ENCODE results near the gene ZC3H6. TPM values are rescaled to one million over a fixed set of nuclear protein-coding genes. Genes with fewer than 3 reads are reported as not detected.
"Not testable (repeated sequence)": the region's sequence is repeated elsewhere in the genome, so short reads cannot be mapped to it uniquely, and the experiment has no call there.

ZC3H6 gene
- total and polyA plus RNA-seq, 2 of the 4 experiments (the other 2 are of a cell fraction) = 0.55 to 2.0 TPM

DNA sequence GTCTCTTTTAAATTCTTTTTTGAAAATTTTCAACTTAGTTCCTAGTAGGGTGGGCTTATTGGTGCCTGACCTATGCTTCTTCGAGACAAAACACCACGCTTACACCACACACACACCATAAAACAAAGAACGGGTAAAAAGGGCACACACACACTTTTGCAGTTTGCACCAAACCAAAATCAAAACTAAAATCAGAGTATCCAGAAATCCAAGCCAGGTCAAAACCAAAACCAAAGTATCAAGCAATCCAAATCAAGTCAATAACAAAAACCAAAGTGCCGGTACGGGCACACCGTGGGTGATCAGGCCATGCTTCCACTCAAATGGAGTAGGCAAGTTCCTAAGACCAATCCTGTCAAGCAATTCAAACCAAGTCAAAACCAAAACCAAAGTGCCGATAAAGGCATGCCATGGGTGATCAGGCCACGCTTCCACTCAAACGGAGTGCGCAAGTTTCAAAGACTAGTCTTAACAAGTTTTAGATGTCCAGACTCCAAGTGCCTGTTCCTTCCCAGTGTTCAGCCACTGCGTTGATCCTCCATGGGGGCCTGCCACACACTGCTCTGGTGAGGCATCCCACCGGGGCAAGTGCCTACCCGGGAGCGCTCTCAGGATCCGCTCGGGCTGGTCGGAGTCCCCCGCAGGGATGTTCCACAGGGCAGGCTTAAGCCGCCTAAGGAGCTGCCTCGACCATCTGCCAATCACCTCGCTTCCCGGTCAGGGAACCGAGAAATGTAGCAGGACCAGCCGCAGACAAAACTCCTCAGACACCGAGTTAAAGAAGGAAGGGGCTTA lies 77.6 kb downstream of the ZC3H6 start:
- H3K23ac ChIP-seq (ENCODE audit: low read depth, low read length); H2BK20ac ChIP-seq (ENCODE audit: low read depth, low read length); H4K5ac ChIP-seq (ENCODE audit: low read depth, low read length); H3K79me1 ChIP-seq (ENCODE audit: low read depth in 1 of 2, low read length in 2 of 2); BruUV-seq (replicated peaks); ATAC-seq (ENCODE audit: low read depth); H3K4ac ChIP-seq (ENCODE audit: low read depth, low read length); CTCF ChIA-PET; H3K4me2 ChIP-seq (ENCODE audit: low read depth, low read length); DNase-seq; H3K18ac ChIP-seq (ENCODE audit: low read depth, low read length); H3K4me1 ChIP-seq (ENCODE audit: control insufficient read depth, insufficient read depth, low read length); H3K9ac ChIP-seq (ENCODE audit: low read depth, low read length); H2BK120ac ChIP-seq (ENCODE audit: low read depth, low read length); H3K9me3 ChIP-seq (ENCODE audit: control insufficient read depth, insufficient read depth, low read length); H4K8ac ChIP-seq (ENCODE audit: low read depth in 2 of 2, low read length in 2 of 2); intact Hi-C loops (cut with micrococcal nuclease); H2BK5ac ChIP-seq (ENCODE audit: low read depth, low read length, poor library complexity, severe bottlenecking); H4K91ac ChIP-seq (ENCODE audit: insufficient read depth, low read depth, low read length); H4K20me1 ChIP-seq (ENCODE audit: insufficient read depth, low read length); POLR2A ChIA-PET (ENCODE audit: unreplicated experiment); H2BK15ac ChIP-seq (ENCODE audit: low read depth, low read length); H3K27ac ChIP-seq (ENCODE audit: insufficient read depth, low read length); dilution Hi-C loops (cut with HindIII; ENCODE audit: low sequenced_read_pairs, unreplicated experiment); H3K9me1 ChIP-seq (ENCODE audit: insufficient read depth, low read length); H2AK5ac ChIP-seq (ENCODE audit: low read depth, low read length); H3K56ac ChIP-seq (ENCODE audit: extremely low read depth, insufficient read depth, low read length); H2AK9ac ChIP-seq (replicated peaks; ENCODE audit: low read depth, low read length, poor library complexity); H3K14ac ChIP-seq (replicated peaks; ENCODE audit: low read depth, low read length); H3K4me3 ChIP-seq (ENCODE audit: insufficient read depth, low read depth, low read length); H3K27me3 ChIP-seq (ENCODE audit: control insufficient read depth, insufficient read depth, low read length); H2AFZ ChIP-seq (replicated peaks; ENCODE audit: low read length, poor library complexity); in situ Hi-C loops (cut with MboI; ENCODE audit: low sequenced_read_pairs); H3K36me3 ChIP-seq (ENCODE audit: control insufficient read depth, insufficient read depth, low read length): not testable (repeated sequence)
- 84% methylated on average over 3 of the region's 25 CpGs; no CpG with 5 or more reads in 1 of the 2 experiments for whole genome bisulfite sequencing, 2 experiments (ENCODE audit: extremely low coverage in 2 of 2, insufficient read length in 1 of 2)

DNA sequence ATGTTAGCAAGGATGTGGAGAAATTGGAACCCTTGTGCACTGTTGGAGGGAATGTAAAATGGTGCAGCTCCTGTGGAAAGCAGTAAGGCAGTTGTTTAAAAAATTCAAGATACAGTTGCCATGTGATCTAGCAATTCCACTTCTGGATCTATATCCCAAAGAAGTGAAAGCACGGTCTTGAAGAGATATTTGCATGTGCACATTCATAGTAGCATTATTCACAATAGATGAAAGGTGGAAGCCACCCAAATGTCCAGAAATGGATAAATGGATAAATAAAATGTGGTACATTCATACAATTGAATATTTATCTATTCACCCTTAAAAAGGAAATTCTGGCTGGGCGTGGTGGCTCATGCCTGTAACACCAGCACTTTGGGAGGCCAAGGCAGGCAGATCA lies 78.9 kb downstream of the ZC3H6 start:
- POLR2A ChIA-PET (ENCODE audit: unreplicated experiment); in situ Hi-C loops (cut with MboI; ENCODE audit: low sequenced_read_pairs); H3K4me1 ChIP-seq (ENCODE audit: control insufficient read depth, insufficient read depth, low read length); H2BK15ac ChIP-seq (ENCODE audit: low read depth, low read length); H2BK20ac ChIP-seq (ENCODE audit: low read depth, low read length); H3K4me3 ChIP-seq (ENCODE audit: insufficient read depth, low read depth, low read length); H2BK5ac ChIP-seq (ENCODE audit: low read depth, low read length, poor library complexity, severe bottlenecking); H3K9ac ChIP-seq (ENCODE audit: low read depth, low read length); H2AFZ ChIP-seq (replicated peaks; ENCODE audit: low read length, poor library complexity); H3K79me1 ChIP-seq (ENCODE audit: low read depth in 1 of 2, low read length in 2 of 2); H3K4me2 ChIP-seq (ENCODE audit: low read depth, low read length); H3K36me3 ChIP-seq (ENCODE audit: control insufficient read depth, insufficient read depth, low read length); H3K18ac ChIP-seq (ENCODE audit: low read depth, low read length); H4K8ac ChIP-seq (ENCODE audit: low read depth in 2 of 2, low read length in 2 of 2); H2AK5ac ChIP-seq (ENCODE audit: low read depth, low read length); H3K9me1 ChIP-seq (ENCODE audit: insufficient read depth, low read length); ATAC-seq (ENCODE audit: low read depth); H3K4ac ChIP-seq (ENCODE audit: low read depth, low read length); H3K9me3 ChIP-seq (ENCODE audit: control insufficient read depth, insufficient read depth, low read length); H4K20me1 ChIP-seq (ENCODE audit: insufficient read depth, low read length); BruUV-seq (replicated peaks); H3K56ac ChIP-seq (ENCODE audit: extremely low read depth, insufficient read depth, low read length); H4K5ac ChIP-seq (ENCODE audit: low read depth, low read length); CTCF ChIA-PET; H2BK120ac ChIP-seq (ENCODE audit: low read depth, low read length); H3K27me3 ChIP-seq (ENCODE audit: control insufficient read depth, insufficient read depth, low read length); H3K14ac ChIP-seq (replicated peaks; ENCODE audit: low read depth, low read length); H2AK9ac ChIP-seq (replicated peaks; ENCODE audit: low read depth, low read length, poor library complexity); H3K23ac ChIP-seq (ENCODE audit: low read depth, low read length); DNase-seq; H4K91ac ChIP-seq (ENCODE audit: insufficient read depth, low read depth, low read length); H3K27ac ChIP-seq (ENCODE audit: insufficient read depth, low read length); dilution Hi-C loops (cut with HindIII; ENCODE audit: low sequenced_read_pairs, unreplicated experiment); intact Hi-C loops (cut with micrococcal nuclease): not testable (repeated sequence)
- WGBS, 2 experiments (ENCODE audit: extremely low coverage in 2 of 2, insufficient read length in 1 of 2) = no CpG with 5 or more reads among the region's 2 CpGs

All from IMR-90 (cell line).